Right lobe of liver (tissue), 4 donors: Measurements from ENCODE around the gene RNU1-3.

ENCODE experiments used
- CTCF ChIP-seq, 4 donors: fragments of 200-600 bp in 3 of 4; fragments of 450-650 bp in 1 of 4; IDR thresholded peaks; one replicate each; pipeline versions ENCODE4 v1.5.1 to v1.8.0; 2016 to 2022; ENCODE audit warnings: antibody characterized with exemption in 4 of 4, mild to moderate bottlenecking in 2 of 4
- POLR2A ChIP-seq: fragments of 450-650 bp; IDR thresholded peaks from one replicate; pipeline ENCODE4 v1.6.1; 2017; ENCODE audit warnings: antibody characterized with exemption, mild to moderate bottlenecking
- donor health status: DM: no; HTN: no; CAD: no.
- donor health status: DM: no; HTN: no; CAD: no.
- donor health status: DM: no; HTN: yes; CAD: no.

DNA sequence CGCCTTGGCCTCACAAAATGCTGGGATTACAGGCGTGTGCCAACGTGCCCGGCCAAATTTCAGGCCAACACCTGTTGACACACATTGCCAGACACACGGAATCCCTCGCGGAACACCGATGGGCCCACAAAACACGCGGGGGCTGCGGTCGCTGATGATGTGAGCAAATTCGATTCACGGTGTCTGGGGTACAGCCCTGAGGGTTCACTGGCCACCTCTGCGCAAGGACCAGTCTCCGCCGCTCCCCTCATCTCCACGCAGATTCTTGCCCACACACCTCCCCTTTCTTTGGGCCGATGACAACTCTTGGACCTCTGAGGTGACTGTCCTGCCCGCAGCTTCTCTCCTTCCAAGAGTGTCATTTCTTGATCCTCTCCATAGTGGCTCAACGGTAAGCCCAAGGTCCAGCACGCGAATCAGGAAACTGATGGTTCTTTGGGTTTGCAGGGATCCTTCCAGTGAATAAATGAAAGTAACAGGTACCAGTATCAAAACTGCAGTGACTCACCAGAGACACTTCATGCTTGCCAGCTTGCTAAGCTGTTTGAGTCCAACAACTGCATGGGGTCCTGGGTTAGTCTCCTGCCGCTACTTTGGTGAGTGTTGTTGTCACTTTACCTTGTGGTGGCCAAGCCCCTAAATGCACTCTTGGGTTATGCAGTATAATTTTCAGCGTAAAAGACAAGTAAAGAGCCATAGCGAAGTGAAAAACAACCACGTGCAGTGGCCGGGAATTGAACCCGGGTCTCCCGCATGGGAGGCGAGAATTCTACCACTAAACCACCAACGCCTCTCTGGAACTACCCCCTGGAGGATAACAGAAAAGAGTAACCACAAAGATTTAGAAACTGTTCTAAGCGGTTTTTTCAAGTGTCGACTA is 11.0 kb upstream of the RNU1-3 start:
- TF ChIP-seq CTCF (IDR thresholded peaks at IDR 0.05) = no peak
- no peak for TF ChIP-seq POLR2A
